Kidney epithelial cell (primary cell): ENCODE measurements around the gene ANKRD52. TPM values are rescaled to one million over a fixed set of nuclear protein-coding genes. Genes with fewer than 3 reads are reported as not detected.

Source experiments
- DNase-seq: peaks from one replicate; pipeline ENCODE4 v3.0.0-alpha.2; 2010; ENCODE audit warnings: low read depth
- H3K27me3 ChIP-seq: 2 replicates; pipeline ENCODE4 v1.6.0; 2011; ENCODE audit warnings: low read length; ENCODE audit not compliant: control insufficient read depth, insufficient read depth
- H3K36me3 ChIP-seq: 2 replicates; pipeline ENCODE4 v1.5.1; 2011; ENCODE audit warnings: low read length; ENCODE audit not compliant: control insufficient read depth, insufficient read depth
- H3K4me3 ChIP-seq: 2 replicates; pipeline ENCODE4 v1.5.1; 2011; ENCODE audit warnings: low read depth, mild to moderate bottlenecking, control low read depth, low read length
- CTCF ChIP-seq: IDR thresholded peaks from 2 replicates; pipeline ENCODE4 v1.5.1; 2011; ENCODE audit warnings: mild to moderate bottlenecking, moderate library complexity, low read length, control low read depth, inconsistent platforms; ENCODE audit not compliant: insufficient read depth, poor library complexity, severe bottlenecking
- total RNA-seq: library from RNA; depleted of rRNA; stranded (reverse); fragments of >200 nt; gene quantifications from 2 replicates; pipeline ENCODE4 v1.2.3, GENCODE V29; 2015

ANKRD52 gene
- total RNA-seq, 1 donor from 2014 or later, result 38.8 TPM

GRCh38 chr12:56242986-56243385, 15.2 kb downstream of the ANKRD52 start:
- no peak for TF ChIP-seq CTCF
- Histone ChIP-seq H3K36me3 (peaks cover 8% of the 10 kb centered on the region), H3K4me3 (no peak overlapping the region), H3K27me3 (no peaks in the 10 kb centered on the region)
- no peak for DNase-seq

GRCh38 chr12:56241424-56242303, 16.5 kb downstream of the ANKRD52 start:
- DNase-seq, result no peak
- TF ChIP-seq CTCF, result no peak
- no peaks in the 10 kb centered on the region for H3K27me3 ChIP-seq
- peaks cover 8% of the 10 kb centered on the region for H3K36me3 ChIP-seq
- H3K4me3 ChIP-seq, result no peak overlapping the region

GRCh38 chr12:56237552-56237951, 20.6 kb downstream of the ANKRD52 start:
- H3K36me3 ChIP-seq, result peaks cover 3% of the 10 kb centered on the region
- H3K27me3 ChIP-seq, result no peaks in the 10 kb centered on the region
- no peak for TF ChIP-seq CTCF
- DNase-seq, result no peak
- H3K4me3 ChIP-seq, result no peak overlapping the region

GRCh38 chr12:56236985-56237384, 21.2 kb downstream of the ANKRD52 start:
- no peak for DNase-seq
- Histone ChIP-seq H3K4me3 (no peak overlapping the region), H3K27me3 (no peaks in the 10 kb centered on the region), H3K36me3 (peaks cover 3% of the 10 kb centered on the region)
- no peak for TF ChIP-seq CTCF

- no peak for DNase-seq
- Histone ChIP-seq H3K4me3 (no peak overlapping the region), H3K36me3 (no peaks in the 10 kb centered on the region), H3K27me3 (no peaks in the 10 kb centered on the region)
- TF ChIP-seq CTCF, result no peak
These were observed 22.1 kb downstream of the ANKRD52 start for GRCh38 chr12:56236091-56236490.
